Stimulated activated CD8-positive, alpha-beta memory T cell treated with anti-CD3 and anti-CD28 coated beads, Interleukin-15, amount 100 ng/mL, for 4 hours (primary cell): ENCODE results near the gene TLCD3B.

Experiments used
- DNase-seq, 2 donors: peaks; one replicate each; pipeline ENCODE4 v3.0.0-alpha.2; 2020; ENCODE audit warnings: low read depth in 2 of 2

TLCD3B gene

GRCh38 chr16:30005341-30006094 is 25.6 kb downstream of the TLCD3B start:
- no peak for DNase-seq

GRCh38 chr16:30004811-30005242 is 26.2 kb downstream of the TLCD3B start:
- DNase-seq: no peak

- DNase-seq: no peak
Measured at GRCh38 chr16:30004424-30004776, 26.7 kb downstream of the TLCD3B start.

- DNase-seq: no peak
Measured at GRCh38 chr16:30003670-30004423, 27.2 kb downstream of the TLCD3B start.

GRCh38 chr16:30002614-30003346 is 28.3 kb downstream of the TLCD3B start:
- no peak for DNase-seq

GRCh38 chr16:30000735-30001631 is 30.1 kb downstream of the TLCD3B start:
- DNase-seq: no peak

GRCh38 chr16:29999605-30000004 is 31.5 kb downstream of the TLCD3B start:
- no peak for DNase-seq

GRCh38 chr16:29996766-29997250 is 34.3 kb downstream of the TLCD3B start:
- no peak for DNase-seq

- DNase-seq: peak; percentile 99
Measured at GRCh38 chr16:29995911-29996765, 34.9 kb downstream of the TLCD3B start, which contains the start of gene INO80E. INO80E (plus strand) TSS chr16:29996241; CDS start chr16:29996311, 70 bp downstream.

- DNase-seq: peak; percentile 65 to 71
Measured at GRCh38 chr16:29995324-29995910, 35.7 kb downstream of the TLCD3B start, which contains the start of gene HIRIP3. HIRIP3 (minus strand) TSS chr16:29995617; CDS start chr16:29995605, 12 bp downstream.

GRCh38 chr16:29994600-29995323 is 36.3 kb downstream of the TLCD3B start:
- no peak for DNase-seq

- DNase-seq: no peak
Measured at GRCh38 chr16:29993903-29994599, 37.0 kb downstream of the TLCD3B start.

GRCh38 chr16:29993191-29993902 is 37.7 kb downstream of the TLCD3B start:
- no peak for DNase-seq

GRCh38 chr16:29992344-29992967 is 38.6 kb downstream of the TLCD3B start:
- no peak for DNase-seq

- no peak for DNase-seq
Measured at GRCh38 chr16:29991571-29991904, 39.5 kb downstream of the TLCD3B start.

GRCh38 chr16:29990883-29991570 is 40.0 kb downstream of the TLCD3B start:
- no peak for DNase-seq

- DNase-seq: no peak
Measured at GRCh38 chr16:29990034-29990433, 41.0 kb downstream of the TLCD3B start.
